Mammary epithelial cell (primary cell): ENCODE results near the gene TOR2A.

Source experiments
- CTCF ChIP-seq, 2 donors: IDR thresholded peaks in 1 of 2; conservative IDR thresholded peaks in 1 of 2; 2 replicates each; pipeline ENCODE4 v1.5.1; 2011 to 2012; ENCODE audit warnings: inconsistent platforms in 2 of 2, low read length in 2 of 2, mild to moderate bottlenecking in 2 of 2, control low read depth in 1 of 2, low read depth in 1 of 2; ENCODE audit not compliant: insufficient read depth in 1 of 2; ENCODE audit errors: extremely low read depth in 1 of 2
- EZH2 ChIP-seq: IDR thresholded peaks from 2 replicates; pipeline ENCODE4 v1.6.1; 2012; ENCODE audit warnings: low read length, inconsistent platforms, borderline replicate concordance

GRCh38 chr9:127763918-127764384, 28.9 kb upstream of the TOR2A start:
- TF ChIP-seq CTCF (conservative IDR thresholded peaks at IDR 0.05 in 1 of 2, IDR thresholded peaks at IDR 0.05 in 1 of 2; ENCODE audit: extremely low read depth in 1 of 2, insufficient read depth in 1 of 2, low read depth in 1 of 2, low read length in 2 of 2) (peak in 1 of 2 donors; percentile 23), EZH2 (no peak)
